Measurements from ENCODE around the gene KRTAP12-3.
"Not testable (repeated sequence)": the region's sequence is repeated elsewhere in the genome, so short reads cannot be mapped to it uniquely, and the experiment has no call there.

Gene KRTAP12-3

GRCh38 chr21:44656868-44657267 is 864 bp upstream of the KRTAP12-3 start:
- DNase-seq (ENCODE audit: insufficient read length, low spot score) (no peak), FAIRE-seq (no peak)
- no peak for TF ChIP-seq CTCF (IDR thresholded peaks at IDR 0.05; ENCODE audit: insufficient read depth, missing control alignments)

GRCh38 chr21:44658541-44658910 is 794 bp downstream of the KRTAP12-3 start:
- TF ChIP-seq CTCF (IDR thresholded peaks at IDR 0.05; ENCODE audit: insufficient read depth, missing control alignments), result no peak
- no peak for FAIRE-seq

GRCh38 chr21:44658913-44659595 is 1.3 kb downstream of the KRTAP12-3 start:
- no peak for TF ChIP-seq CTCF (IDR thresholded peaks at IDR 0.05; ENCODE audit: insufficient read depth, missing control alignments)
- DNase-seq (ENCODE audit: insufficient read length, low spot score) (no peak), FAIRE-seq (no peak)

More at GRCh38 chr21:44658541-44658910, 794 bp downstream of the KRTAP12-3 start:
- no peak for DNase-seq (ENCODE audit: insufficient read length, low spot score)

- FAIRE-seq; DNase-seq (ENCODE audit: insufficient read length, low spot score): not testable (repeated sequence)
Measured at GRCh38 chr21:44661567-44661966, 3.8 kb downstream of the KRTAP12-3 start.

GRCh38 chr21:44664691-44665090 is 7.0 kb downstream of the KRTAP12-3 start:
- no peak for DNase-seq (ENCODE audit: insufficient read length, low spot score)
- FAIRE-seq, result no peak
- no peak for TF ChIP-seq CTCF (IDR thresholded peaks at IDR 0.05; ENCODE audit: insufficient read depth, missing control alignments)

GRCh38 chr21:44666401-44667320 is 8.9 kb downstream of the KRTAP12-3 start, which contains the start of gene KRTAP12-2:
Gene KRTAP12-2 (minus strand): TSS chr21:44666927. CDS start chr21:44666886, 41 bp downstream.
- FAIRE-seq (no peak), DNase-seq (ENCODE audit: insufficient read length, low spot score) (no peak)
- no peak for TF ChIP-seq CTCF (IDR thresholded peaks at IDR 0.05; ENCODE audit: insufficient read depth, missing control alignments)

GRCh38 chr21:44667612-44668011 is 9.9 kb downstream of the KRTAP12-3 start:
- DNase-seq (ENCODE audit: insufficient read length, low spot score), result no peak
- FAIRE-seq, result no peak
- TF ChIP-seq CTCF (IDR thresholded peaks at IDR 0.05; ENCODE audit: insufficient read depth, missing control alignments), result no peak

All from D721Med (cell line).